HepG2 (cell line): ENCODE data around the gene KIAA1217. TPM values are rescaled to one million over a fixed set of nuclear protein-coding genes. Genes with fewer than 3 reads are reported as not detected.

Experiments
- ATAC-seq: fragments of 200-7000 bp; cut with Tn5 transposase; 3 replicates; pipeline ENCODE4 v1.9.1; 2020; ENCODE audit warnings: mild to moderate bottlenecking, moderate library complexity
- BruUV-seq: library from RNA; stranded (reverse); fragments of 400-500 nt; replicated peaks from 2 replicates; lab custom pipeline; 2021; lab: Mats Ljungman, UMichigan
- CTCF ChIA-PET: fragments of 300-600 bp; formaldehyde crosslinking; extraction: SDS; loops from one replicate; lab custom pipeline; 2021; ENCODE audit warnings: low total read pairs, inconsistent platforms, low intra/inter-chr PET ratio; lab: Yijun Ruan, JAX
- POLR2A ChIA-PET: fragments of 350-600 bp; sonication (Branson Sonifier 250); formaldehyde crosslinking; loops from one replicate; lab custom pipeline; 2020; ENCODE audit warnings: antibody characterized with exemption, inconsistent platforms; lab: Yijun Ruan, JAX
- DNase-seq: peaks from one replicate; pipeline ENCODE4 v3.0.0-alpha.2; 2015; ENCODE audit warnings: low spot score
- FAIRE-seq: peaks from 3 replicates; lab custom pipeline; 2011; peaks lifted over from hg19 to GRCh38; lab: Jason Lieb, UNC
- H2AFZ ChIP-seq: one replicate; pipeline ENCODE4 v1.6.1; 2011; ENCODE audit warnings: low read length, inconsistent platforms
- H3K27ac ChIP-seq: fragments of 300-600 bp; 3 replicates; pipeline ENCODE4 v1.8.0; 2011; ENCODE audit warnings: mixed run types, mild to moderate bottlenecking, mixed read lengths, low read length, inconsistent platforms; ENCODE audit not compliant: insufficient read depth; ENCODE audit errors: extremely low read length
- H3K27me3 ChIP-seq, 2 experiments: fragments of 200-600 bp in 1 of 2; 2 replicates in 1 of 2; 3 replicates in 1 of 2; pipeline versions ENCODE4 v1.6.0 to v1.8.0; 2011; ENCODE audit warnings: low read length in 2 of 2, mild to moderate bottlenecking in 2 of 2, moderate library complexity in 2 of 2, inconsistent platforms in 1 of 2; ENCODE audit not compliant: insufficient read depth in 2 of 2, control insufficient read depth in 1 of 2
- H3K36me3 ChIP-seq, 2 experiments: fragments of 200-600 bp in 1 of 2; replicated peaks in 1 of 2; 2 replicates in 1 of 2; 3 replicates in 1 of 2; pipeline versions ENCODE4 v1.5.1 to v1.8.0; 2011; ENCODE audit warnings: low read length in 2 of 2, inconsistent platforms in 1 of 2; ENCODE audit not compliant: insufficient read depth in 2 of 2, control insufficient read depth in 1 of 2
- H3K4me1 ChIP-seq: 2 replicates; pipeline ENCODE4 v1.5.1; 2012; ENCODE audit warnings: low read length, inconsistent platforms; ENCODE audit not compliant: insufficient read depth
- H3K4me2 ChIP-seq: 2 replicates; pipeline ENCODE4 v1.6.0; 2011; ENCODE audit warnings: low read depth, low read length, inconsistent platforms
- H3K4me3 ChIP-seq, 3 experiments: fragments of 200-600 bp in 1 of 3; sonication (generic), shearing (Covaris generic) in 1 of 3; replicated peaks in 1 of 3; 2 replicates each; pipeline ENCODE4 v1.5.1; 2011 to 2016; ENCODE audit warnings: low read length in 3 of 3, inconsistent platforms in 2 of 3, low read depth in 2 of 3, mild to moderate bottlenecking in 2 of 3, control low read depth in 1 of 3, mixed read lengths in 1 of 3; ENCODE audit not compliant: insufficient read depth in 1 of 3
- H3K79me2 ChIP-seq: one replicate; pipeline ENCODE4 v1.6.1; 2011; ENCODE audit warnings: low read length, inconsistent platforms; ENCODE audit not compliant: insufficient read depth
- H3K9ac ChIP-seq: 2 replicates; pipeline ENCODE4 v1.6.0; 2011; ENCODE audit warnings: mild to moderate bottlenecking, low read depth, low read length, inconsistent platforms; ENCODE audit not compliant: insufficient read depth
- H3K9me3 ChIP-seq: 2 replicates; pipeline ENCODE4 v1.5.1; 2012; ENCODE audit warnings: mild to moderate bottlenecking, low read length
- H4K20me1 ChIP-seq: 2 replicates; pipeline ENCODE4 v1.6.0; 2011; ENCODE audit warnings: inconsistent platforms, mild to moderate bottlenecking, low read length, moderate library complexity; ENCODE audit not compliant: insufficient read depth
- ATF7 ChIP-seq, 2 experiments: fragments of 450-650 bp in 1 of 2; sonication (generic) in 1 of 2; formaldehyde crosslinking in 1 of 2; IDR thresholded peaks; 2 replicates each; pipeline versions ENCODE4 v1.4.0 to v1.6.1; 2016 to 2020; ENCODE audit warnings: antibody characterized with exemption in 1 of 2, mild to moderate bottlenecking in 1 of 2, missing genetic modification reagents in 1 of 2
- CREBL2 ChIP-seq: sonication (generic); formaldehyde crosslinking; IDR thresholded peaks from 2 replicates; pipeline ENCODE4 v1.8.1; 2023; ENCODE audit warnings: missing genetic modification reagents, mild to moderate bottlenecking, borderline replicate concordance
- RXRA ChIP-seq: sonication (generic); formaldehyde crosslinking; IDR thresholded peaks from 2 replicates; pipeline ENCODE4 v1.5.1; 2020; ENCODE audit warnings: missing genetic modification reagents
- ZNF549 ChIP-seq: sonication (generic); formaldehyde crosslinking; IDR thresholded peaks from 2 replicates; pipeline ENCODE4 v1.5.0; 2020; ENCODE audit warnings: missing genetic modification reagents
- ZNF580 ChIP-seq: IDR thresholded peaks from 2 replicates; pipeline ENCODE4 v1.6.1; 2016; ENCODE audit warnings: low read depth, borderline replicate concordance
- ZNF605 ChIP-seq: sonication (generic); formaldehyde crosslinking; IDR thresholded peaks from 2 replicates; pipeline ENCODE4 v1.8.0; 2022; ENCODE audit warnings: mild to moderate bottlenecking, missing genetic modification reagents
- ZNF614 ChIP-seq: IDR thresholded peaks from 2 replicates; pipeline ENCODE4 v1.6.1; 2018; ENCODE audit warnings: missing biosample characterization, missing genetic modification reagents, inconsistent platforms, borderline replicate concordance
- ZNF660 ChIP-seq: sonication (generic); formaldehyde crosslinking; IDR thresholded peaks from 2 replicates; pipeline ENCODE4 v1.5.1; 2020; ENCODE audit warnings: mild to moderate bottlenecking, low read depth, missing genetic modification reagents, borderline replicate concordance
- ZNF766 ChIP-seq: sonication (generic); formaldehyde crosslinking; IDR thresholded peaks from 2 replicates; pipeline ENCODE4 v1.5.0; 2020; ENCODE audit warnings: missing genetic modification reagents, borderline replicate concordance
- ZNF768 ChIP-seq: sonication (generic); formaldehyde crosslinking; IDR thresholded peaks from 2 replicates; pipeline ENCODE4 v1.4.0; 2020; ENCODE audit warnings: missing genetic modification reagents
- WGBS: methylation state at CpG from one replicate; pipeline ENCODE4 v1.1.6; 2017; ENCODE audit warnings: low lambda C conversion rate; 5-methylcytosine and 5-hydroxymethylcytosine counted together
- in situ Hi-C: cut with HindIII; loops from 2 replicates; pipeline ENCODE4 v1.10.0; 2017; ENCODE audit warnings: low pct_unique_long_range_greater_than_20kb; ENCODE audit not compliant: extremely low pct_ligation_motif_present
- intact Hi-C: fragments of 100-400 bp; cut with micrococcal nuclease; formaldehyde crosslinking; loops from one replicate; pipeline ENCODE4 v1.10.0; 2022; ENCODE audit not compliant: unreplicated experiment
- polyA plus RNA-seq, 8 experiments: library from polyadenylated mRNA; depleted of rRNA in 3 of 8; stranded (reverse) in 7 of 8; unstranded in 1 of 8; fragments of >200 nt; fragmentation: Illumina TruSeq in 4 of 8; extraction: Trizol in 4 of 8; gene quantifications; 2 replicates each; pipeline versions ENCODE4 v1.2.1 to v1.2.3, GENCODE V29; 2011 to 2016; ENCODE audit warnings: low read depth in 4 of 8, missing spikeins in 1 of 8, mixed read lengths in 1 of 8; ENCODE audit not compliant: insufficient read depth in 1 of 8
- total RNA-seq, 5 experiments: library from RNA; depleted of rRNA; stranded (reverse); fragments of >200 nt; fragmentation: Illumina TruSeq; extraction: Trizol; gene quantifications; 2 replicates each; pipeline ENCODE4 v1.2.3, GENCODE V29; 2016; ENCODE audit warnings: low read depth in 1 of 5

KIAA1217 gene
- total and polyA plus RNA-seq, 2 of the 13 experiments (the other 11 are each of a cell fraction or from before 2014, with no cell fraction given), result 4.6 to 10.9 TPM

- DNase-seq (no peak), ATAC-seq (no peak), FAIRE-seq (no peak)
- TF ChIP-seq ZNF549 (CRISPR knock-in tag), result no peak
- TF ChIP-seq ZNF660 (CRISPR knock-in tag), result no peak
- no peak for TF ChIP-seq RXRA (CRISPR knock-in tag)
- TF ChIP-seq ZNF605 (CRISPR knock-in tag), result no peak
- no peak for TF ChIP-seq ATF7 (IDR thresholded peaks at IDR 0.05)
- TF ChIP-seq ATF7 (CRISPR knock-in tag; IDR thresholded peaks at IDR 0.05), result no peak
- TF ChIP-seq ZNF768, result no peak
- no peak for TF ChIP-seq ZNF614 (CRISPR knock-in tag)
- no peak for TF ChIP-seq CREBL2 (CRISPR knock-in tag)
- no peak for TF ChIP-seq ZNF580 (CRISPR knock-in tag)
- no peak for TF ChIP-seq ZNF766 (CRISPR knock-in tag)
- BruUV-seq, result no TSS peak
- Histone ChIP-seq H3K9ac (no peak overlapping the region), H3K4me2 (no peak overlapping the region), H3K9me3 (no peaks in the 10 kb centered on the region), H3K4me3 (no peak overlapping the region), H3K36me3 (peaks cover 3 to 7% of the 10 kb centered on the region in 2 experiments; a peak in 4 of 5 replicates), H3K27ac (no peak overlapping the region), H3K4me1 (peaks cover 15% of the 10 kb centered on the region), H3K79me2 (no peaks in the 10 kb centered on the region), H3K27me3 (no peaks in the 10 kb centered on the region), H2AFZ (no peak overlapping the region), H4K20me1 (no peaks in the 10 kb centered on the region)
- CTCF ChIA-PET, result no interaction called here
- intact Hi-C loops, result no loop called here
- POLR2A ChIA-PET, result no interaction called here
- in situ Hi-C loops, result no loop called here
- WGBS, result 94% methylated on average over 7 of the region's 7 CpGs
Observed at GRCh38 chr10:24385776-24386175, 176.8 kb downstream of the KIAA1217 start.
